Sigmoid colon (tissue), 4 donors: ENCODE measurements around the gene KCP.

ENCODE experiments used
- EP300 ChIP-seq, 4 donors: sonication (generic); formaldehyde crosslinking; IDR thresholded peaks; one replicate each; pipeline ENCODE4 v1.6.1; 2017; ENCODE audit warnings: antibody characterized with exemption in 4 of 4
- POLR2A ChIP-seq, 2 donors: fragments of 450-650 bp; IDR thresholded peaks; one replicate each; pipeline ENCODE4 v1.6.1; 2016; ENCODE audit warnings: antibody characterized with exemption in 2 of 2, mild to moderate bottlenecking in 2 of 2, moderate library complexity in 2 of 2
- TF ChIP-seq, protein P1 (sequence below), 4 experiments: fragments of 450-650 bp in 3 of 4; fragments of 200-600 bp in 1 of 4; IDR thresholded peaks; one replicate each; pipeline ENCODE4 v1.5.1; 2016 to 2019; ENCODE audit warnings: antibody characterized with exemption in 4 of 4, mild to moderate bottlenecking in 3 of 4, moderate library complexity in 2 of 4

DNA sequence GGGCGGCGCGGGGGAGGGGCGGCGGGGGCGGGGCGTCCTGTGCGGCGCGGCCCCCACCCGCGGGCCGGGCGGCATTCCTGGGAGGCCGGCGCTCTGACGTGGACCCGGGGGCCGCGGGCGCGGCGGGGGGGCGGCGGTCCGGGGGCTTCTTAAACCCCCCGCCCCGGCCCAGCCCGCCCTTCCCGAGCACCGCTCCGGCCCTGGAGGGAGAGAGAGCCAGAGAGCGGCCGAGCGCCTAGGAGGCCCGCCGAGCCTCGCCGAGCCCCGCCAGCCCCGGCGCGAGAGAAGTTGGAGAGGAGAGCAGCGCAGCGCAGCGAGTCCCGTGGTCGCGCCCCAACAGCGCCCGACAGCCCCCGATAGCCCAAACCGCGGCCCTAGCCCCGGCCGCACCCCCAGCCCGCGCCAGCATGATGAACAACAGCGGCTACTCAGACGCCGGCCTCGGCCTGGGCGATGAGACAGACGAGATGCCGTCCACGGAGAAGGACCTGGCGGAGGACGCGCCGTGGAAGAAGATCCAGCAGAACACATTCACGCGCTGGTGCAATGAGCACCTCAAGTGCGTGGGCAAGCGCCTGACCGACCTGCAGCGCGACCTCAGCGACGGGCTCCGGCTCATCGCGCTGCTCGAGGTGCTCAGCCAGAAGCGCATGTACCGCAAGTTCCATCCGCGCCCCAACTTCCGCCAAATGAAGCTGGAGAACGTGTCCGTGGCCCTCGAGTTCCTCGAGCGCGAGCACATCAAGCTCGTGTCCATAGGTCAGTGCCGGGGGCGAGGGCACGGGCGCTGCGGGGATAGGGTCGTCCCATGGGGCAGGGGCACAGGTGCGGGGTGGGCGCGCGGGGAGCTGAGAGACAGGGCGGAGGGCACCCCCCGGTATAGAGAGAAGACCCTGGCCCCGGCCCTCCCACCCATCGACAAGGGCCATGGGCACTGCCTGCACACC is 80.0 kb downstream of the KCP start, which contains the start of gene FLNC:
- TF ChIP-seq, protein P1, sequence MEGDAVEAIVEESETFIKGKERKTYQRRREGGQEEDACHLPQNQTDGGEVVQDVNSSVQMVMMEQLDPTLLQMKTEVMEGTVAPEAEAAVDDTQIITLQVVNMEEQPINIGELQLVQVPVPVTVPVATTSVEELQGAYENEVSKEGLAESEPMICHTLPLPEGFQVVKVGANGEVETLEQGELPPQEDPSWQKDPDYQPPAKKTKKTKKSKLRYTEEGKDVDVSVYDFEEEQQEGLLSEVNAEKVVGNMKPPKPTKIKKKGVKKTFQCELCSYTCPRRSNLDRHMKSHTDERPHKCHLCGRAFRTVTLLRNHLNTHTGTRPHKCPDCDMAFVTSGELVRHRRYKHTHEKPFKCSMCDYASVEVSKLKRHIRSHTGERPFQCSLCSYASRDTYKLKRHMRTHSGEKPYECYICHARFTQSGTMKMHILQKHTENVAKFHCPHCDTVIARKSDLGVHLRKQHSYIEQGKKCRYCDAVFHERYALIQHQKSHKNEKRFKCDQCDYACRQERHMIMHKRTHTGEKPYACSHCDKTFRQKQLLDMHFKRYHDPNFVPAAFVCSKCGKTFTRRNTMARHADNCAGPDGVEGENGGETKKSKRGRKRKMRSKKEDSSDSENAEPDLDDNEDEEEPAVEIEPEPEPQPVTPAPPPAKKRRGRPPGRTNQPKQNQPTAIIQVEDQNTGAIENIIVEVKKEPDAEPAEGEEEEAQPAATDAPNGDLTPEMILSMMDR (IDR thresholded peaks at IDR 0.05), result no peak
- TF ChIP-seq POLR2A (IDR thresholded peaks at IDR 0.05) (peak; percentile 72 to 78), EP300 (IDR thresholded peaks at IDR 0.05) (no peak)
